T47D (cell line): ENCODE results near the gene TBCD.

Experiments used
- DNase-seq, 2 experiments: peaks; one replicate each; pipeline versions ENCODE4 v3.0.0 to v3.0.0-alpha.2; 2011 to 2012; ENCODE audit warnings: low read depth in 1 of 2, low spot score in 1 of 2
- JUND ChIP-seq: IDR thresholded peaks from 2 replicates; pipeline ENCODE4 v1.6.1; 2012; ENCODE audit warnings: low read depth
- in situ Hi-C: cut with HindIII; loops from 2 replicates; pipeline ENCODE4 v1.10.0; 2016; ENCODE audit warnings: low sequenced_read_pairs, low pct_unique_long_range_greater_than_20kb

The TBCD gene

DNA sequence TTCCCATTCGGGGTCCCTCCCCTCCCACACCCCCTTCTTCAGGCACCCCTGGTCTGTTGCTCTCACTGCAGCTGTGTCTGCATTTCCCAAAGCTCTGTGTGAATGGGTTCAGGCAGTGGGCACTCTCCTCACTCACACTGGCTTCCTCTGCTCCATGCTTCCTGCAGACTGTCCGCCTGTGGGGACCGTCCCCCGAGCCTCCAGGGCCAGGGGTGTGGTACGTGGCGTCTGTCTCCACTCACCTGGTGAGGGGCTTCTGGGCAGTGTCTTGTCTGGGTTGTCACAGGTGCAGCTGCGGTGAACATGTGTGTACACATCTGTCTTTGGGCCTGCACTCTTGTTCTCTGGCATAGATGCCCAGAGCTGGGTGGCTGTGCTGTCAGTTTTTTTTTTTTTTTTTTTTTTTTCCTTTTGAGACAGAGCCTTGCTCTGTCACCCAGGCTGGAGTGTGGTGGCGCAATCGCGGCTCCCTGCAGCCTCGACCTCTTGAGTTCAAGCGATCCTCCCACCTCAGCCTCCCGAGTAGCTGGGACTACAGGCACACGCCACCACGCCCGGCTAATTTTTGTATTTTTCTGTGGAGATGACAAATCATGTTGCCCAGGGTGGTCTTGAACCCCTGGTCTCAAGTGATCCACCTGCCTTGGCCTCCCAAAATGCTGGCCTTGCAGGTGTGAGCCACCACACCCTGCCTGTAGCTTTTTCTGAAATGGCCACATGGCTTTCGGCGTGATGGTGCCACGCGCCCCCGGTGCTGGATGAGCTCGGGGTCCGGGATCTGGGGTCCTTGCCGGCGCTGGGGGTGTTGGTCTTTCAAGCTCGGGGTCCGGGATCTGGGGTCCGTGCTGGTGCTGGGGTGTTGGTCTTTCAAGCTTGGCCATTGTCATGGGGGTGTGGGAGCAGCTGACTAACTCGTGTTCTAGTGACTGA lies 144.5 kb downstream of the TBCD start:
- no peak for TF ChIP-seq JUND
- no peak for DNase-seq
- in situ Hi-C loops: no loop called here

DNA sequence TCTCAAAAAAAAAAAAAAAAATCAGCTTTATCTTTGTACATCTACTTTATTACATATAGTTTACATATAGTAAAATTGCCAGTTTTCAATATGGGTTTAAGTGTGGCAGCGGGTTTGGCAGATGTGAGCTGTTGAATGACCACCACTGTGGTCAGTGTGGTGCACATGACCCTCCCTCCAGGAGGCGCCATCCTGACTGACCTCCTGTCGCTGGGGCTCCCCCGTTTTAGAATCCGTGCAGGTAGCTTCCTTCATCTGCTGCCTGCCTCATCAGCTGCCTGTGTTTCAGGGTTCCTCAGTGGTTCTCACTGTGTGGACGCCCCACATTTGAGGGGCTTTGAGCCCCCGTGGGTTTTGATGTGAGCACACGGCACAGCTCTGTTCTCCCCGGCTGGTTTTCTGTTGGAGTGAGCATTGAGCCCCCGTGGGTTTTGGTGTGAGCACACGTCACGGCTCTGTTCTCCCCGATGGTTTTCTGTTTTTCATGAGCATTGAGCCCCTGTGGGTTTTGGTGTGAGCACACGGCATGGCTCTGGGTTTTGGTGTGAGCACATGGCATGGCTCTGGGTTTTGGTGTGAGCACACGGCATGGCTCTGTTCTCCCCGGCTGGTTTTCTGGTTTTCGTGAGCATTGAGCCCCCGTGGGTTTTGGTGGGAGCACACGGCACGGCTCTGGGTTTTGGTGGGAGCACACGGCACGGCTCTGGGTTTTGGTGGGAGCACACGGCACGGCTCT lies 145.8 kb downstream of the TBCD start:
- DNase-seq: no peak
- in situ Hi-C loops: no loop called here
- no peak for TF ChIP-seq JUND

DNA sequence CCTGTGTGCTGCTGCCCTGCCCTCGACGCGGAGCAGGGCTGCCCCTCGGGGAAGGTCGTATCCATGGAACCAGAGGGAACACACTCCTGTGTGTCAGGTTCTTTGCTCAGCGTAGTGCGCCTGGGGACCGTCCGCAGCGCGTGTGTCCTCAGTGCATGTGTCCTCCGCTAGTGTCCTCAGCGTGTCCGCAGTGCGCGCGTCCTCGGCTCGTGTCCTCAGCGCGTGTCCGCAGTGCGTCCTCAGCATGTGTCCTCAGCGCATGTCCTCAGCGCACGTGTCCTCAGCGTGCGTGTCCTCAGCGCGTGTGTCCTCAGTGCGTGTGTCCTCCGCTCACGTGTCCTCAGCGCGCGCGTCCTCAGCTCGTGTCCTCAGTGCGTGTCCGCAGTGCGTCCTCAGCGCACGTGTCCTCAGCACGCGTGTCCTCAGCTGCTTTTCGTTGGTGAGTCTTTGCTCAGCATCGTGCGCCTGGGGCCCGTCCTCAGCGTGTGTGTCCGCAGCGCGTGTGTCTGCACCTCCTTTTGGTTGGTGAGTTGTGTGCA lies 147.2 kb downstream of the TBCD start:
- no peak for DNase-seq
- TF ChIP-seq JUND: no peak
- in situ Hi-C loops: no loop called here

DNA sequence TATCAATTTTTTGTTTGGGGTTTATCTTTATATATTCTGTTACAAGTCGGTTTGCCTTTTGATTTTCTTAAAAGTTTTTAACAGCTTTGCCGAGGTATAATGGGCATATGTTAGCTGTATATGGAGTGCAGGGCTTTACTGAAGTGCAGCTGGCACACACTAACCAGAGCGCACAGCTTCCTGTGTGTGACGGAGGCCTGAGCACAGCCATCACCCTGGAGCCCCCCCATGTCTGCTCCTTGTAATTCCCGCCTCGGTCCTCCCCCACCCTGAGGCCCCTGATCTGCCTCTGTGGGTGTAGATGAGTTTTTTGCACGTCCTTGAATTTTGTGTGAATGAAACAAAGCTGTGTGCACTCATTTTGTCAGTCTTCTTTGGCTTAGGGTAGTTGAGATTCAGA lies 148.1 kb downstream of the TBCD start:
- TF ChIP-seq JUND: no peak
- in situ Hi-C loops: no loop called here
- no peak for DNase-seq

DNA sequence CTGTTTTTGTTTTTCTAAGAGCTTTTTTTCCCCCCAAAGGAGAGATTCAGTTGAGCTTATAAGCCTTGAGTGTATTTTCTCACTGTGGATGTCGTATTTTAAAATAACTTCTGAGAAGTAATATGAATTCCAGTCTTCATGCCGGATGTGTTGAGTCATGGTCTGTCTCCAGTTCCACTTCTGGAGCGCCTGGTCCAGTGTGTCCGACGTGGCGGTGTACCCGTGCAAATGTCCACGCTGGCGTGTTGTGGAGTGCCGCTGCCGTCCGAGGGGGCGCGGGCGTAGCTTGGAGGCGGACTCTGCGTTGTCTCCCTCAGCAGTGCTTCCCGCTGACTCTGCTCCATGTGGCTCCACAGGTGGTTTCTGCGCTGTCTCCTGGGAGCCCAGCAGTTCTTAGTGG lies 148.9 kb downstream of the TBCD start:
- no peak for DNase-seq
- TF ChIP-seq JUND: no peak
- in situ Hi-C loops: no loop called here

DNA sequence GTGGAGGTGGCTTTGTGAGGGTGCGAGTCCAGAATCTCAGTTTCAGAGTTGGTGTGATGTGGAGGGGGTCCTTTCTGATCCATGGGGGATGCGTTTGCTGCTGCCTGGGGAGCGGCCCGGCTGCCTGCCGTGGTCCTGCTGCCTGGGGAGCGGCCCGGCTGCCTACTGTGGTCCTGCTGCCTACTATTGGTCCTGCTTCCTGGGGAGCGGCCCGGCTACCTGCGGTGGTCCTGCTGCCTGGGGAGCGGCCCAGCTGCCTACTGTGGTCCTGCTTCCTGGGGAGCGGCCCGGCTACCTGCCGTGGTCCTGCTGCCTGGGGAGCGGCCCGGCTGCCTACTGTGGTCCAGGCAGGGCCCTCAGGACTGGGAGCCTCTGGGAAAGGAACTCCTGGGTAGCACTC lies 149.5 kb downstream of the TBCD start:
- DNase-seq: no peak
- TF ChIP-seq JUND: no peak
- in situ Hi-C loops: no loop called here

DNA sequence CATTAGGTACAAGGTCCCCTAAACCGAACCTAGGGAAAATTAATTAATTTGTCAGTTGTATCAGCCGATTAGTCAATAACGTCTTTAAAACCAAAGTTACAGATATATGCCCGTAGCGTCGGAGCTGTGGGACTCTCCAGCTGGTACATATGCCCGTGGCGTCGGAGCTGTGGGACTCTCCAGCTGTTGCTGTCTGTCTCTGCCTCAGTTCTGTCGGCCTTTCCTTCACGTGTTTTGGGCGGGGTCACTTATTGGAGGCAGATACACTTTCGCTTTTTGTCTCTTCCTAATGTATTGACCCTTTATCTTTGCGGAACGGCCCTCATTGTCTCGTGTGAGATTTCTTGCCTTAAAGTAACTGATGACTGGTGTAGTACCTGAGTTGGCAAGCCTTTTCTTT lies 150.0 kb downstream of the TBCD start:
- in situ Hi-C loops: no loop called here
- no peak for TF ChIP-seq JUND
- DNase-seq: no peak

DNA sequence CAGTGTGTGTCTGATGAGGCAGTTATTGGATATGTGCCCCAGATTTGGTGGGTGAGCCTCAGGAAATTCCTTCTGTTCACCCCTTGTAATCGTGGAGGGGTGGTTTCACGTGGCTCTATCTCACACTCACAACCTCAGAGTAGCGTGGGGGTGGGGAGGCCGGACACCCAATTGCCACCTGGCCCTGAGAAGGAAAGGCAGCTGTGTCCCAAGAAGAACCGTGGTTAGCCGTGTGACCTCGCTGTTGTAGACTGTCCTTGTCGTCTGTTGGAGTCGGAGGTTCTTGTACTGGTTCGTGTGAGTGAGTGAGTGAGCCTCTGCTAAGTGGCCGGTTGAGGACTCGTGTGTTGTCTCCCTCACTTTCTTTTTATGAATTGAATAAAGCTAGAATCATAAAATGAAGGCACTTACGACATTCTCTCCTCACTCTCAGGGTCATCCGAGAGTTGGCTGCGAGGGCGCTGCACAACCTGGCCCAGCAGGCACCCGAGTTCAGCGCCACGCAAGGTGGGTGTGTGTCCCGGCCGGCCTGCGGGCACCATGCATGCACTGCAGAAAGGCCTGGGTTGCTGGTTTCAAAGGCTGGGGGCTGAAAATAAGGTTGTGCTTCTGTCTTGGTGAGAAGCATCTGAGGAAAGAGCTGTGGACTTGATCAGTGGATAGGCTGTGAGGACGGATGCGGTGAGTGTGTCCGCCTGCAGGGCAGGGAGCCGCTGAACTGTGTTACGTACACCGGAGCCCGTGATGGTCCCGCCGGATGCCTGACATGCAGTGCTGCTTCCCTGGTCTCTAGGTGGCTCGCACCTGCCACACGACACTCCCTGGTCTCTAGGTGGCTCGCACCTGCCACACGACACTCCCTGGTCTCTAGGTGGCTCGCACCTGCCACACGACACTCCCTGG lies 151.4 kb downstream of the TBCD start:
- TF ChIP-seq JUND: no peak
- DNase-seq: no peak
- in situ Hi-C loops: no loop called here

DNA sequence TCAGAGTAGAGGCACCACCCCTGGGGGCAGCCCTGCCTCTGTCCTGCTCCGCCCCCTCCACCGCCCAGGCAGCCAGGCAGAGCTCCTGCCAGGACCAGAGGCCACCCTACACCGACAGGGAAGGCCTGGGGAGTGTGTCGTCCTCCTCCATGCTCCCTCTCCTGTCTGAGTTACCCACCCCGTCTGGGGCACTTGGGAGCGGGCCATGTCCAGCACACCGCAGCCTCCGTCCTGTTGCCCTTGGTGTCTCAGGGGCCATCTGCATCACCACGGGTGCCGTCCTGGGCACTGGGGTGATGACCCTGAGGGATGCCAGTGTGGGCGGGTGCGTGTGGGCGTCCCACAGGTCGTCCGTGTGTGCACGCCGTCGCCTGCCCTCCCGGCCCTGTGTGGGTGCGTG lies 153.3 kb downstream of the TBCD start:
- DNase-seq: no peak
- in situ Hi-C loops: no loop called here
- TF ChIP-seq JUND: no peak

DNA sequence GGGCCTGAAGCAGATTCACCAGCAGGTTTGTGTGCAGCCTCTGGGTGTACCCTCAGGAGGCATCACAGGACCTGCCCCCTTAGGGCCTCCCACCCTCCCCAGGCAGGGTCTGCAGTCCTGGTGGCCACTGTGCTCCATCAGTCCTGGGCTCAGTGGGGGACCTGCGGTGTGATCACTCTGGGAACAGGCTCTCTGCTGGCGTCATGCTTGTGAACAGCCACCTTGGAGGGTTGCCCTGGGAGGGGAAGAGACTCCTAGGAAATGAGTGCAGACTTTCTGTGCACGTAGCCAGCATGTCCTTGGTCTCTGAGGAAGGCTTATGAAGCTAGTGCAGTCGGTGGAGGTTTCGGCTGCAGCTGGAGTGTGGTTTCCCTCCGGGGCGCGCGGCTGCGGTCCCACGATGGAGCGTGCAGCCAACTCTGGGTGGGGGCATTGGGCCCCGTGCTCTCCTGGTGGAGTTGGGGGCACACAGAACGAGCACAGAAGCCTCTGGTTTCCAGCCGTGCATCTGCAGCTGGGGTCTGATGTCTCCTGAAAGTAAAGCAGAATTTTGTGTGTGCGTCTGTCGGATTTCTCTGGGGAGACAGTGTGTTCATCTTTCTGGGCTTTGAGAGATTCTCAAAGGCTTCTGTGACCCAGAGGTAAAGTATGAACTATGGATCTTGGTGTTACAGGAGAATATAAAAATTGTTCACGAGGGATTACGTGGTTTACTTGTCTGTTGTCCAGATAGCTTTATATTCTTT lies 156.1 kb downstream of the TBCD start:
- in situ Hi-C loops: no loop called here
- no peak for TF ChIP-seq JUND
- no peak for DNase-seq

DNA sequence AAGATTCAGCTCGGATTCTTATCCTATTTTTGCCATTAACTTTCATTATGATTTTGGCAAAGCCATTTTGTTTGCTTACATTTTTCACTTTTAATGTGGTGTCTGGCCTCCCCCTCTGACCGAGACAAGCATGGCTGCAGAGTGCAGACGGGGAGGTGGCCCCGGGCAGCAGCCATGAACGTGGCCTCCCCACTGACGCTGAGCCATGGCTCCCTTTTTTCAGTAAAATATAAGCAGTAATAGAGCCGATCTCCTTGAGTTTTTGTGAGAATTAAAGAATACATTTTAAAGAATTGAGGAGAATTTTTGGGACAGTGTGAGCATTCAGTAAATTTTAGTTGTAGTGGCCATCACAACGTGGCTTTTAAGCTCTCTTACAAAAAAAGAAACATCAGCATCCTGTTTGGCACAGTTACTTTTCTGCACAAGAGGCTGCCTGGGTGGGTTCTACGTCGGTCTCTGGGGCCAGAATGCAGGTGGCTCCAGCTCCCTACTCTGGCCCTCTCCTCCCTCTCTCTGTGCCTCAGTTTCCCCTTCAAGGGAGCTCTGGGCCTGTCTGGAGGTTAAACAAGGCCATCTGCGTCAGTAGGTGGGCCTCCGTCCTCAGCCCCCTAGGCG lies 156.8 kb downstream of the TBCD start:
- in situ Hi-C loops: no loop called here
- TF ChIP-seq JUND: no peak

More for the DNA sequence above, 156.8 kb downstream of the TBCD start:
- no peak for DNase-seq
